GM12864 (cell line): ENCODE measurements around the gene PIGK.

ENCODE experiments used
- DNase-seq: peaks from one replicate; pipeline ENCODE4 v3.0.0-alpha.2; 2011; ENCODE audit warnings: low read depth
- H3K4me3 ChIP-seq: 2 replicates; pipeline ENCODE4 v1.5.1; 2011; ENCODE audit warnings: mild to moderate bottlenecking, low read depth, low read length, control low read depth
- TF ChIP-seq, protein P1 (sequence below): IDR thresholded peaks from 2 replicates; pipeline ENCODE4 v1.5.1; 2011; ENCODE audit warnings: low read depth, mild to moderate bottlenecking, moderate library complexity, low read length, control low read depth, inconsistent platforms; ENCODE audit errors: missing control alignments

PIGK gene

GRCh38 chr1:77118712-77119111 lies 100.5 kb downstream of the PIGK start:
- no peak for DNase-seq
- TF ChIP-seq, protein P1, sequence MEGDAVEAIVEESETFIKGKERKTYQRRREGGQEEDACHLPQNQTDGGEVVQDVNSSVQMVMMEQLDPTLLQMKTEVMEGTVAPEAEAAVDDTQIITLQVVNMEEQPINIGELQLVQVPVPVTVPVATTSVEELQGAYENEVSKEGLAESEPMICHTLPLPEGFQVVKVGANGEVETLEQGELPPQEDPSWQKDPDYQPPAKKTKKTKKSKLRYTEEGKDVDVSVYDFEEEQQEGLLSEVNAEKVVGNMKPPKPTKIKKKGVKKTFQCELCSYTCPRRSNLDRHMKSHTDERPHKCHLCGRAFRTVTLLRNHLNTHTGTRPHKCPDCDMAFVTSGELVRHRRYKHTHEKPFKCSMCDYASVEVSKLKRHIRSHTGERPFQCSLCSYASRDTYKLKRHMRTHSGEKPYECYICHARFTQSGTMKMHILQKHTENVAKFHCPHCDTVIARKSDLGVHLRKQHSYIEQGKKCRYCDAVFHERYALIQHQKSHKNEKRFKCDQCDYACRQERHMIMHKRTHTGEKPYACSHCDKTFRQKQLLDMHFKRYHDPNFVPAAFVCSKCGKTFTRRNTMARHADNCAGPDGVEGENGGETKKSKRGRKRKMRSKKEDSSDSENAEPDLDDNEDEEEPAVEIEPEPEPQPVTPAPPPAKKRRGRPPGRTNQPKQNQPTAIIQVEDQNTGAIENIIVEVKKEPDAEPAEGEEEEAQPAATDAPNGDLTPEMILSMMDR, result no peak
- no peak overlapping the region for H3K4me3 ChIP-seq

DNA sequence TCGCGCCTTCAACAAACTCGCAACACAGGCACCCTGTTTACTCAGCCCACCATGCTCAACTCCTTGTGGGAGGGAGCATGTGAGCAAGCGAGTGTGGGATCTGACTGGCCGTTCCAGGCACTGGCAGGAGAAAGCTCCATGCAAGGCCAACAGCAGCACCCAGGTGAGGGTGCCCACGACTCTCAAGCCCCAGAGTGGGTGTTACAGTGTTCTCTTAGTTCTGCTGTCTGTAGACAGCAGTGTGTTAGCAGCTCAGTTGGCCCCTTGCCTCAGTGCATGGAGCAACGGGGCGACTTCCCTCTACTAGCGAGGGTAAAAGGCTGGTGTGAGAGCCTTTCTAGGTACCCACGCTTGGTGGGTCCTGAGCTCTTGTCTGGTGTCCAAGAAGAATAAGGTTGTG lies 114.6 kb downstream of the PIGK start:
- H3K4me3 ChIP-seq, result no peak overlapping the region
- TF ChIP-seq, protein P1, result no peak
- DNase-seq, result no peak

GRCh38 chr1:77103486-77103885 lies 115.7 kb downstream of the PIGK start:
- no peak overlapping the region for H3K4me3 ChIP-seq
- no peak for DNase-seq
- TF ChIP-seq, protein P1, result no peak

DNA sequence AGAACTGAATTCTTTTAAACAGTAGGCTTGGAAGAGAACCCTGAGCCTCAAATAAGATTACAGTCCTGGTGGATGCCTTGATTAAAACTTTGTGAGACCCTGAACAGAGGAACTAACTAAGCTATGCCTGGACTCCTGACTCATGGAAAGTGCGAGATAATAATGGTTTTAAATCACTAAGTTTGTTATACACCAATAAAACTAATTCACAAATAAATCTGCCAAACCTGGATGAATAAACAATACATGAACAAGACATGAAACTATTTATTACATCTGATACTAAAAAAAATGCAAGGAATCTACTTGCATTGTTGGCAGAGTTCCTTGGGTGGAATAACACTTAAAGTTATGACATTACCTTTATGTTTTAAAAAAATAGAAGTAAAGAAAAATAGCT lies 118.4 kb downstream of the PIGK start:
- no peak overlapping the region for H3K4me3 ChIP-seq
- TF ChIP-seq, protein P1, result no peak
- DNase-seq, result no peak

DNA sequence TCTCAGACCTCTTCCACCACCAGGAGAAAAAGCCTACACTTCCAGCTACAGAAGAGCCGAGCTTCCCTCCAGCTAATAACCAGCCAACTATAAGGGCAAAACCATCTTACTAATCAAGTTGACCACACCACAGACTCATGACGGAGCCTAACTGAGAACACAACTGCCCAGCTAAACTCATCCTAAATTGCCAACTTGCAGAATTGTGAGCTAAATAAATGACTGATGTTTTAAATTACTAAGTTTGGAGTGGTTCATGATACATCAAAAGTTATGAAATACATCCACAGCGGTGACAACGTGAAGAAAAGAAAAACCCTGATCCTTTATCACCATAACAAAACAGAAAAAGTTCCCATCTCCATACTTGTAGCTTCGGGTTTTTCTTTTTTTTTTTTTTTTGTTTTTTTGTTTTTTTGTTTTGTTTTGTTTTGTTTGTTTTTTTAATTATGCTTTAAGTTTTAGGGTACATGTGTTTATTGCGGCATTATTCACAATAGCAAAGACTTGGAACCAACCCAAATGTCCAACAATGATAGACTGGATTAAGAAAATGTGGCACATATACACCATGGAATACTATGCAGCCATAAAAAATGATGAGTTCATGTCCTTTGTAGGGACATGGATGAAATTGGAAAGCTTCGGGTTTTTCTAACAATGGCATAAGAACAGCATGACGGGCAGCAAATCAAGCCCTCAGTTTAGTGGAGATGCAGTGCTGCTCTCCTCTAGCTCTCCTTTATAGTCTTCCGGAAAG lies 122.6 kb downstream of the PIGK start:
- no peak overlapping the region for H3K4me3 ChIP-seq
- DNase-seq, result no peak
- TF ChIP-seq, protein P1, result no peak

- TF ChIP-seq, protein P1, result no peak
- DNase-seq, result no peak
- H3K4me3 ChIP-seq, result no peak overlapping the region
These were observed 124.0 kb downstream of the PIGK start for GRCh38 chr1:77095236-77095635.

DNA sequence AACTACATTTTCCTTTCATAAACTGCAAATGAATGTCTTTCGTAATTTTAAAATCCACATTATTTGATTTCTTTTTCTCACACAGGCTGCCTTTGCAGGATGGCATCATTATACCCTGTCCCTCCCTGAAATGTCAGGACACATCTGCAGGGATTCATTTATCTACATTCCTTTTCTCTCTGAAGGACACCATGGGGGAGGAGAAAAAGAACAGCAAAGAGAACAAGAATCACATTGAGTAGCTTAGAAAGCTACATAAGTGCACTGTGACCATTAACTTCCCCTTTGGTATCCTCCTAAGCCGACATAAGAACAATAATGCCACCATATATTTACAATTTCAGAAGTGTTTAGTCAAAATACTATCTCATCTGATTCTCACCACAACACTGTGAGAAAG lies 129.5 kb downstream of the PIGK start:
- no peak for DNase-seq
- TF ChIP-seq, protein P1, result no peak

More for the DNA sequence above, 129.5 kb downstream of the PIGK start:
- H3K4me3 ChIP-seq, result no peak overlapping the region
